GM20431 (cell line): ENCODE results near the gene ST13.
"Not testable (repeated sequence)": the region's sequence is repeated elsewhere in the genome, so short reads cannot be mapped to it uniquely, and the experiment has no call there.

Source experiments
- in situ Hi-C: fragments of 300-500 bp; cut with MseI, MboI; formaldehyde crosslinking; loops from one replicate; pipeline ENCODE4 v1.15.0; 2020; ENCODE audit warnings: low sequenced_read_pairs; ENCODE audit not compliant: unreplicated experiment

The ST13 gene

GRCh38 chr22:40845816-40846215 is 10.6 kb downstream of the ST13 start:
- in situ Hi-C loops: not testable (repeated sequence)

DNA sequence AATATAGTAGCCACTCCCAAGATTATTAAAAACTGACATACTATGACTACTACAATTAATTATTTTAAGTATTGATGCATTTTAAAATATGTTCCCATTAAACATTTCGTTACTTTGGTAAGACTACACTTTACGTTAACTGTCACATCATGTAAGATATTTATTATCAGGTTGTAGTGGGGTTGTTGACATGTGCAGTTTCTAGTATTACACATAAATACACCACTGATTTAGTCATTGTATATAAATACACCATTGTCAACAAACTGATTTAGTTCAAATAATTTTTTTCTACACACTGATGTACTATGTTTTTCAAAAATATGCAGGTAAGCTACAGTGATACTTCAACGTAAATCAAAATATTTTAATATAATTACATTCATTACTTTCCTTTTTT is 11.5 kb downstream of the ST13 start:
- in situ Hi-C loops: no loop called here

- in situ Hi-C loops: no loop called here
Observed at GRCh38 chr22:40838486-40838885, 18.0 kb downstream of the ST13 start.

DNA sequence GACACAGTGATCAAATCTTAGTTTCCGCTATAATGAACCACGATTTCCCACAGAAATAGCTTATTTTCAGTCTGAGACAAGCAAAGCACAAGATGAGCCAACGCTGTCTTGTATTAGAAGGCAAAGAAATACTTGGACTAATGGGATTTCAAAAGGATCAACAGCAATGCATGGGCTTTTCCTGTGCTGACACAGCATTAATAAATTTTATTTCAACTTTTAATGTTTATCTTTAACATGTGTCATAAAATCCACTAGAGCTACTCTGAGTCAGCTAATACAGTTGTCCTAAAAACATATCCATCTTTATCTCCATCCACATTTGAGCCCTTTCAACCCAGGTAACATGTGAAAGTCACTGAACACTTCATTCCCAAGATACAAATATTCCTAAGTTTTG is 21.8 kb downstream of the ST13 start:
- in situ Hi-C loops: no loop called here

GRCh38 chr22:40829131-40829530 is 27.3 kb downstream of the ST13 start:
- in situ Hi-C loops: no loop called here

- in situ Hi-C loops: no loop called here
Observed at GRCh38 chr22:40826984-40827741, 29.3 kb downstream of the ST13 start.

- in situ Hi-C loops: not testable (repeated sequence)
Observed at GRCh38 chr22:40826292-40826691, 30.1 kb downstream of the ST13 start.

DNA sequence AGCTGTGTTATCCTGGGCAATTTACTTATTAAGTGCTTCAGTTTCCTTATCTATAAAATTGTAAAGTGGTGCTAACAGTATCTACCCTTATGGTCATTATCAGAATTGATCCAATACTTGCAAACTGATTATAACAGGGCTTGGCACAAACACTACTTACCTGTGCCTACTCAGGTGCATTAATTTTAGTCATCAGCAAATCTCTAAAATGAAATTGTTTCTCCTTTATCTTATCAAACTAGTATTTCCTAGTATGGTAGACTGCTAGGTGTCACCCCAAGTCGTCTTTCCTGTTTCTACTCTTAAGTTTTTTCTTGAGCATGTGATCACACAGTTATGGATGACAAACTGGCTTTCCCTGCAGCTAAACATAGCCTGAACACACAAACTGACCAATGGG is 33.0 kb downstream of the ST13 start:
- in situ Hi-C loops: no loop called here

DNA sequence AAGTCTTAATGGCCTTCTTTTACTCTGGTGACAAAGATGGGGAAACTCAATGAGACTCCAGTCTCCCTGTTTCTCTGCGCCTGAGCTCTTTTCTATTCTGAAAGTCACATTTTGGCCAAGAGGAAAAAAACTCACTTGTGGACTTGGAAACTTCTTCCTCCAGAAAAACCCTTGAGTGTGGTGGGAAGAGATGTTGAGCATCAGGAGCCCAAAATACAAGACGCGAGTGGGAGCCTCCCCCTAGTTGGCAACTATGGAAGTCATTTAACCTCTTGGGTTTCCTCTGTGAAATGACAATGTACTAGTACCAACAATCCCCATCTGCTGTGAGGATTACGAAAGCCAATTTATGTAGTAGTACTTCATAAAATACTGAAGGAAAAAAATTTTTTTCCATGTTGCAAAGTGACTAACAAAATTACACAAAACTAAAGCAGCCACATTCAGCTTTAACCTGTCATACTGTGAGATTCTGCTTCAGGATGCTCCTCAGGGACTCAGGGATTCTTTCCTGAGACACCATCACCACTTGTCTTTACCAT is 36.8 kb downstream of the ST13 start:
- in situ Hi-C loops: no loop called here

DNA sequence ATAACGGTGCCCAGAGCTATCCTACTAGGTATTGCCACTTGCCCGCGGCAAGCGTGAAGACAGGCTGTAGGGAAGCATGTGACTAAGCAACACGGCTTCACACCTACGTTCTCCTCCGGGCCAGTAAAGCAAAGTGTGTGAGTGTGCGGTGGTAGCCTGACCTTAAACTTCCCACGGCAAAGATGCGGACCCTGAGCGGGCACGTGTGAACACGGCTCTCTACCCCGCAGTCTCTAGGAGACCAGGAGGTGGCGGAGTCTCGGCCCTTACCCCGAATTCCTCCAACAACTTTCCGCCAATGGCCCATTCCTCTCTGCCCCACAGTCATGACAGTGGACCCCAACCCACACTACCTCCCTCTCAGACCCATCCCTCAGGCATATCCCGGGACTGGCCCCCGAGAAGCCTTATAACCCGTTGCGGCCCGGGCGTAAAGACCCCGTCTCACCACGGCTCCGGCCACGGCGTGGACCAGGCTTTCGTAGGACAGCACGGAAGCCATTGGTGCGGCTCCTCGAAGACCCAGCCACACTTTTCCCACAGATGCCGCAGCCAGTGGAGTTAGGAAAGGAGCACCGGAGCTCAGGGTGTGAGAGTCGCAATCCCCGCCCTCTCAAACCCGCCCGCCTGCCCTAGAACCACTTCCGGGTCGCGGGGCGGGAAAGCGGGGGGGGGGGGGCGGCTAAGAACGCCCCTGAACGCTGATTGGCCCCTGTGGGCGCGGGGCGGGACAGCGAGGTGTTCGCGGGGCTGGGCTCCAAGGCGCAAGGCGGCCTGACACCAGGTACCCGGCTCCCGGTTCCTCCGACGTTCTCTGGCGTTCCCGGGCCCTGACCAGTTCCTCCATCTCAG is 37.5 kb downstream of the ST13 start, which contains the start of gene SLC25A17:
SLC25A17 (minus strand) TSS at position 600 of the 852 bp plus-strand sequence; CDS start at position 502, 98 bp downstream.
- in situ Hi-C loops: no loop called here

DNA sequence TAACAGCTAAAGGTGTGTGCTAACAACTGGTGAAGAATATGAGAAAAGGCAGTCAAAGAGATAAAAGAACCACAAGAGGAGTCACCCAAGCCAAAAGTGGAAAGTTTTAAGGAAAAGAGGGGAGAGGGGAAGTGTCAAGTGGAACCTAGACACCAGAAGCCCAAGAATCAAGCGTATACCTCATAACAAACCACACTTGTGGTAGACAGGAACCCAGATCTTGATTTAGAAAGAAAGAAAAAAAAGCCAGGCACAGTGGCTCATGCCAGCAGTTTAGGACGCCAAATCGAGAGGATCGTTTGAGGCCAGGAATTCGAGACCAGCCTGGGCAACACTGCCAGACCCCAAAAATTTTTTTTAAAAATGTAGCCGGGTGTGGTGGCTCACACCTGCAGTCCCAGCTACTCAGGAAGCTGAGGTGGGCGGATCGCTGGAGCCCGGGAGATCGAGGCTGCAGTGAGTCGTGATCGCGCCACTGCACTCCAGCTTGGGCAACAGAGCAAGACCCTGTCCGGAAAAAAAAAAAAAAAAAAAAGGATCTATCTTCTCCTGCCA is 38.2 kb downstream of the ST13 start:
- in situ Hi-C loops: no loop called here

- in situ Hi-C loops: no loop called here
Observed at GRCh38 chr22:40817737-40818136, 38.7 kb downstream of the ST13 start.

- in situ Hi-C loops: no loop called here
Observed at GRCh38 chr22:40813912-40814315, 42.5 kb downstream of the ST13 start.

- in situ Hi-C loops: no loop called here
Observed at GRCh38 chr22:40808018-40808841, 48.2 kb downstream of the ST13 start.

GRCh38 chr22:40806711-40807110 is 49.7 kb downstream of the ST13 start:
- in situ Hi-C loops: no loop called here

DNA sequence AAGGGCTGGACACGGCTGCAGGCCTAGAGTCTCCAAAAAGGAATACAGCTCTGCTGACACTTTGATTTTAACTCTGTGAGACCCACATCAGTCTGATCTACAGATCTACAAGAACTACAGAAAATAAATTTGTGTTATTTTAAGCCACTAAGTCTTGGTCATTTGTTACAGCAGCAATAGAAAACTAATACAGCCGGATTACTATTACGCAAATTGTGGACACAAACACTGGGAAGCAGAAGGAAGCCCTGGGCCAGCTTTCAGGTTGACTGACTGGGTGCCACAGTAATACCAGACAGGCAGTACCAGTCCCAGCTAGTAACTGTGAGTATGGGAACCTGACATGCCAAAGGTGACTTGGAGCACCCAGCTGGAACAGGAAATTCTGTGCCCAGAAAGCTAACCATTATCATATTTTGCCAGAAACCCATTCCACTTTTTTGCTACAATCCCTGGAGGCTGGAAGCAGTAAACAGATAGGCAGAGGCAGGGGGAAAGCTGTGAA is 50.7 kb downstream of the ST13 start:
- in situ Hi-C loops: no loop called here

DNA sequence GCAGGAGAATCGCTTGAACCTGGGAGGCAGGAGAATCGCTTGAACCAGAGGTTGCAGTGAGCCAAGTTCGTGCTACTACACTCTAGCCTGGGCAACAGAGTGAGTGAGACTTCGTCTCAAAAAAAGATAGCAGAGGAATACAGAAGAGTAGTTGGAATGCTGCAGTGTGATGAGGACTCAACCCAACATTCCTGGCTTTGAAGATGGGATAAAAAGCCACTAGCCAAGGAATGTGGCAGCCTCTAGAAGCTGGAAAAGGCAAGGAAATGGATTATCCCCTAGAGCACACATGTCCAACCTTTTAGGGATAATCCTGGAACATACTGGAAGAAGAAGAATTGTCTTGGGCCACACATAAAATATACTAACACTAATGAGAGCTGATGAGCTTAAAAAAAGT is 51.2 kb downstream of the ST13 start:
- in situ Hi-C loops: no loop called here

DNA sequence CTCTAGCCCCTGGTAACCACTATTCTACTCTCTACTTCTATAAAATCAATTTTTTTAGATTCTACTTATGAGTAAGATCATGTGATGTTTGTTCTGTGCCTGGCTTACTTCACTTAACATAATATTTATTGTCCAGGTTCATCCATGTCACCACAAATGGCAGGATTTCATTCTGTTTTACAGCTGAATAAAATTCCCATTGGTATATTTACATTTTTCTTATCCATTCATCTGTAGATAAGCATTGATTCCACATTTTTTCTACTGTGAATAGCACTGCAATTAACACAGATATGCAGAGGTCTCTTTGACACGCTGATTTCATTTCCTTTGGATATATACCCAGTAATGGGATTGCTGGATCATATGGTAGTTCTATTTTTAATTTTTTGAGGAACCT is 53.1 kb downstream of the ST13 start:
- in situ Hi-C loops: no loop called here

DNA sequence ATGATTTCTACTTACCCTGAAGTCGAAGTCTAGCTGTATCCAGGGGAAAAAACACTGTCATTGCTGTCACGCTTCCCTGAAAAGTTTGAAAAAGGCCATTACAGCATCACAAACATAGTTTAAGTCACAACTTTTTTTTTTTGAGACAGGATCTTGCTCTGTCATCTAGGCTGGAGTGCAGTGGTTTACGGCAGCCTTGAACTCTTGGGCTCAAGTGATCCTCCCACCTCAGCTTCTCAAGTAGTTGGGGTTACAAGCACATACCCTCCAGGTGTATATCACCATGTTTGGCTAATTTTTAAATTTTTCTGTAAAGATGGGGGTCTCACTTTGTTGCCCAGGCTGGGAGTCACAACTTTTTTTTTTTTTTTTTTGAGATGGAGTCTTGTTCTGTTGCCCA is 57.4 kb downstream of the ST13 start:
- in situ Hi-C loops: no loop called here

DNA sequence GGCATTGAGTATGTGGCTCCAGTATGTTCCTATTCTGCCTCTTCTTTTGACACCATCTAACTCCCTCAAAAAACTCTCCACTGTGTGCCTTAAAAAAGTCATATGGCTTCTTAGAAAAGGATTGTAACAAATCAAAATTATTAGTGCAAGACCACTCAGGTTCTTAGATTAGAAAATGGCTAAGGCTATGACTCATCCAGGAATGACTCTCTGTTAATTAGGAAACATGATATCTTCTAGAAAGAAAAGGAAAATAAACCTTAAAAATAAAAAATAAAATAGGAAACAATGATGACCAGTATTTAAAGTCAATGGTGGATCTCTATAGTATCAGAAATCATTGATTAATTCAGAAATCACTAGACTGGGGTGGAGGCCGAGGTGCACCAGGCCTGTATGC is 59.0 kb downstream of the ST13 start:
- in situ Hi-C loops: no loop called here
